KMS-11 (cell line): Measurements from ENCODE around the gene ANKS6.
A peak's percentile ranks its signal among the peaks of the same experiment; 100 is the strongest.

Experiments used
- H2AFZ ChIP-seq: fragments of 200-600 bp; sonication (generic); 2 replicates; pipeline ENCODE4 v1.6.1; 2016; ENCODE audit warnings: antibody characterized with exemption, mixed run types, low read depth
- H3K27ac ChIP-seq: fragments of 200-600 bp; sonication (generic); 2 replicates; pipeline ENCODE4 v1.6.1; 2016; ENCODE audit warnings: mild to moderate bottlenecking, mixed run types
- H3K27me3 ChIP-seq: fragments of 200-600 bp; sonication (generic); 2 replicates; pipeline ENCODE4 v1.6.1; 2017; ENCODE audit warnings: mild to moderate bottlenecking, low read depth, mixed run types, moderate library complexity; ENCODE audit not compliant: insufficient read depth
- H3K36me3 ChIP-seq: fragments of 200-600 bp; sonication (generic); 2 replicates; pipeline ENCODE4 v1.6.1; 2017; ENCODE audit warnings: mild to moderate bottlenecking, mixed run types; ENCODE audit not compliant: insufficient read depth
- H3K4me1 ChIP-seq: fragments of 200-600 bp; sonication (generic); 2 replicates; pipeline ENCODE4 v1.6.1; 2016; ENCODE audit warnings: mild to moderate bottlenecking, low read depth, mixed run types; ENCODE audit not compliant: poor library complexity, severe bottlenecking
- H3K4me2 ChIP-seq: fragments of 200-600 bp; sonication (generic); 2 replicates; pipeline ENCODE4 v1.7.0; 2016; ENCODE audit warnings: mild to moderate bottlenecking, mixed run types
- H3K4me3 ChIP-seq: fragments of 200-600 bp; sonication (generic); IDR thresholded peaks from 2 replicates; pipeline ENCODE4 v1.6.1; 2017; ENCODE audit warnings: low read depth, low read length, mixed read lengths; ENCODE audit not compliant: insufficient read depth
- H3K79me2 ChIP-seq: fragments of 200-600 bp; sonication (generic); 2 replicates; pipeline ENCODE4 v1.6.1; 2016; ENCODE audit warnings: low read depth, mixed run types; ENCODE audit not compliant: insufficient read depth
- H3K9ac ChIP-seq: fragments of 200-600 bp; sonication (generic); 2 replicates; pipeline ENCODE4 v1.6.1; 2016; ENCODE audit warnings: mild to moderate bottlenecking, mixed run types
- H4K20me1 ChIP-seq: fragments of 200-600 bp; sonication (generic); 2 replicates; pipeline ENCODE4 v1.6.1; 2016; ENCODE audit warnings: mild to moderate bottlenecking, mixed run types; ENCODE audit not compliant: insufficient read depth
- CTCF ChIP-seq: fragments of 200-600 bp; sonication (generic); conservative IDR thresholded peaks from 2 replicates; pipeline ENCODE4 v1.6.1; 2017; ENCODE audit warnings: low read depth, mild to moderate bottlenecking, antibody characterized with exemption, low read length, moderate library complexity, mixed read lengths

ANKS6 gene

GRCh38 chr9:98807070-98807813 is 10.9 kb upstream of the ANKS6 start, which contains the start of gene GALNT12:
Gene GALNT12 (plus strand): TSS chr9:98807670. CDS start chr9:98807699, 29 bp downstream.
- Histone ChIP-seq H3K9ac (peak within 1 kb of the TSS; percentile 31; the same call in 1 of the 2 replicates), H2AFZ (peak within 1 kb of the TSS; percentile 97), H3K4me2 (peak within 1 kb of the TSS; percentile 93), H4K20me1 (no peaks in the 10 kb centered on the region), H3K36me3 (no peaks in the 10 kb centered on the region), H3K4me3 (no peak within 1 kb of the TSS), H3K27ac (no peak within 1 kb of the TSS), H3K79me2 (no peaks in the 10 kb centered on the region), H3K4me1 (peaks cover 16% of the 10 kb centered on the region), H3K27me3 (no peaks in the 10 kb centered on the region)
- no peak for TF ChIP-seq CTCF

- H3K27ac ChIP-seq, result no peak overlapping the region
- TF ChIP-seq CTCF, result no peak
- H3K4me1 ChIP-seq, result peaks cover 16% of the 10 kb centered on the region
- no peak overlapping the region for H3K4me3 ChIP-seq
- no peaks in the 10 kb centered on the region for H3K79me2 ChIP-seq
- no peaks in the 10 kb centered on the region for H3K27me3 ChIP-seq
- no peaks in the 10 kb centered on the region for H3K36me3 ChIP-seq
- peak overlapping the region; percentile 97; the same call in 1 of the 2 replicates for H2AFZ ChIP-seq
- peak overlapping the region; percentile 80 for H3K4me2 ChIP-seq
- no peak overlapping the region for H3K9ac ChIP-seq
- H4K20me1 ChIP-seq, result no peaks in the 10 kb centered on the region
Measured at GRCh38 chr9:98806394-98807035, 10.2 kb upstream of the ANKS6 start.

GRCh38 chr9:98805506-98806272 is 9.3 kb upstream of the ANKS6 start:
- H3K27me3 ChIP-seq, result no peaks in the 10 kb centered on the region
- H3K4me2 ChIP-seq, result no peak overlapping the region
- H3K79me2 ChIP-seq, result no peaks in the 10 kb centered on the region
- H3K27ac ChIP-seq, result no peak overlapping the region
- H3K9ac ChIP-seq, result no peak overlapping the region
- no peak for TF ChIP-seq CTCF
- H4K20me1 ChIP-seq, result no peaks in the 10 kb centered on the region
- peaks cover 16% of the 10 kb centered on the region for H3K4me1 ChIP-seq
- no peak overlapping the region for H2AFZ ChIP-seq
- H3K36me3 ChIP-seq, result no peaks in the 10 kb centered on the region
- no peak overlapping the region for H3K4me3 ChIP-seq

GRCh38 chr9:98804083-98804482 is 7.7 kb upstream of the ANKS6 start:
- Histone ChIP-seq H3K36me3 (no peaks in the 10 kb centered on the region), H3K4me1 (peaks cover 16% of the 10 kb centered on the region)

More at GRCh38 chr9:98804083-98804482, 7.7 kb upstream of the ANKS6 start:
- no peak overlapping the region for H3K27ac ChIP-seq
- no peaks in the 10 kb centered on the region for H3K27me3 ChIP-seq
- H3K4me3 ChIP-seq, result no peak overlapping the region
- no peak overlapping the region for H3K4me2 ChIP-seq
- TF ChIP-seq CTCF, result no peak
- no peaks in the 10 kb centered on the region for H4K20me1 ChIP-seq
- no peak overlapping the region for H2AFZ ChIP-seq
- H3K79me2 ChIP-seq, result no peaks in the 10 kb centered on the region
- no peak overlapping the region for H3K9ac ChIP-seq
